Measurements from ENCODE around the gene NUCB1. TPM values are rescaled to one million over a fixed set of nuclear protein-coding genes. Genes with fewer than 3 reads are reported as not detected.

Gene NUCB1
- total and polyA plus RNA-seq, 9 of the 15 experiments (the other 6 are each of a cell fraction or from before 2014, with no cell fraction given), result 3.1 to 153 (median 71.7) TPM

DNA sequence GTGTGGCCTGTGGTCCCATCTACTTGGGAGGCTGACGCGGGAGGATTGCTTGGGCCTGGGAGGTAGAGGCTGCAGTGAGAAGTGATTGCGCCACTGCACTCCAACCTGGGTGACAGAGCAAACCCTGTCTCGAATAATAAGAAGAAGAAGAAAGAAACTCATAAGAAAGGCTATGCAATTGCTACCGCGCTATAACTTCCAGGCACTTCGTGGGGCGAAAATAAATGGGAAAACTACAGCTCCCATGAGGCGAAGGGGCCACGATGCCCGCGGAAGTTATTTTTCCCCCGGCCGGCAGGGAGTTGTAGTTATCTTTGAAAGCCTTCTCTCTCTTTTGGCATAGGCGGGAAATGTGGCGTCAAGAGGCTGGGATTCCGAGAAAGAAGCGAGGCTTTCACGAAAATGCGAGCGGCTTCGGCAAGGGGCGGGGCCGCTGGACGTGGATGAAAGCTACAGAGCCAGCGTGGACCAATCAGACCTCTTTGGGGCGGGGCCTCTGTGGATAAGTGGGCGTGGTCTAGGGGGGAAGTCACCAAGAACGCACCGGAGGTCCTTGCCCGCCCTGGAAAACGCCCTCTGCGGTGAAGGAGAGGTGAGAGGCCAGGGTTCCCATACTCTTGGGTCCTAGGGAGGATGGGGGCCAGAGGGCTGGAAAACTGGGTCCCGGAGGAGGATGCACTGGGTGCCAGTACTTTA is at the start of gene NUCB1 (continued):
- TF ChIP-seq JUND (IDR thresholded peaks at IDR 0.05; ENCODE audit: borderline replicate concordance, low read depth, low read length), result peak; percentile 40; the same call in 1 of the 2 replicates
- TF ChIP-seq JUND (tag; IDR thresholded peaks at IDR 0.05; ENCODE audit: borderline replicate concordance, low read depth, low read length), result peak; percentile 64; the same call in 1 of the 3 replicates
- peak; percentile 58; the same call in 1 of the 2 replicates for TF ChIP-seq PHF8 (IDR thresholded peaks at IDR 0.05; ENCODE audit: borderline replicate concordance, low read length)
- TF ChIP-seq ZKSCAN8 (CRISPR knock-in tag; IDR thresholded peaks at IDR 0.05), result no peak
- no peak for TF ChIP-seq KLF6 (CRISPR knock-in tag; IDR thresholded peaks at IDR 0.05; ENCODE audit: borderline replicate concordance)
- TF ChIP-seq SRF (CRISPR knock-in tag; IDR thresholded peaks at IDR 0.05), result peak in 1 of 2 experiments; percentile 79; a peak in 2 of 4 replicates
- TF ChIP-seq, protein P1, sequence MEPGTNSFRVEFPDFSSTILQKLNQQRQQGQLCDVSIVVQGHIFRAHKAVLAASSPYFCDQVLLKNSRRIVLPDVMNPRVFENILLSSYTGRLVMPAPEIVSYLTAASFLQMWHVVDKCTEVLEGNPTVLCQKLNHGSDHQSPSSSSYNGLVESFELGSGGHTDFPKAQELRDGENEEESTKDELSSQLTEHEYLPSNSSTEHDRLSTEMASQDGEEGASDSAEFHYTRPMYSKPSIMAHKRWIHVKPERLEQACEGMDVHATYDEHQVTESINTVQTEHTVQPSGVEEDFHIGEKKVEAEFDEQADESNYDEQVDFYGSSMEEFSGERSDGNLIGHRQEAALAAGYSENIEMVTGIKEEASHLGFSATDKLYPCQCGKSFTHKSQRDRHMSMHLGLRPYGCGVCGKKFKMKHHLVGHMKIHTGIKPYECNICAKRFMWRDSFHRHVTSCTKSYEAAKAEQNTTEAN (CRISPR knock-in tag; IDR thresholded peaks at IDR 0.05), result no peak
- TF ChIP-seq, protein P2, sequence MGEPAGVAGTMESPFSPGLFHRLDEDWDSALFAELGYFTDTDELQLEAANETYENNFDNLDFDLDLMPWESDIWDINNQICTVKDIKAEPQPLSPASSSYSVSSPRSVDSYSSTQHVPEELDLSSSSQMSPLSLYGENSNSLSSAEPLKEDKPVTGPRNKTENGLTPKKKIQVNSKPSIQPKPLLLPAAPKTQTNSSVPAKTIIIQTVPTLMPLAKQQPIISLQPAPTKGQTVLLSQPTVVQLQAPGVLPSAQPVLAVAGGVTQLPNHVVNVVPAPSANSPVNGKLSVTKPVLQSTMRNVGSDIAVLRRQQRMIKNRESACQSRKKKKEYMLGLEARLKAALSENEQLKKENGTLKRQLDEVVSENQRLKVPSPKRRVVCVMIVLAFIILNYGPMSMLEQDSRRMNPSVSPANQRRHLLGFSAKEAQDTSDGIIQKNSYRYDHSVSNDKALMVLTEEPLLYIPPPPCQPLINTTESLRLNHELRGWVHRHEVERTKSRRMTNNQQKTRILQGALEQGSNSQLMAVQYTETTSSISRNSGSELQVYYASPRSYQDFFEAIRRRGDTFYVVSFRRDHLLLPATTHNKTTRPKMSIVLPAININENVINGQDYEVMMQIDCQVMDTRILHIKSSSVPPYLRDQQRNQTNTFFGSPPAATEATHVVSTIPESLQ (CRISPR knock-in tag; IDR thresholded peaks at IDR 0.05), result no peak
- TF ChIP-seq HDAC3 (IDR thresholded peaks at IDR 0.05; ENCODE audit: borderline replicate concordance, partially characterized antibody), result peak; percentile 13
- TF ChIP-seq ARID1B (IDR thresholded peaks at IDR 0.05), result peak; percentile 32; the same call in 1 of the 2 replicates
- peak; percentile 46 for TF ChIP-seq TBP (optimal IDR thresholded peaks at IDR 0.05; ENCODE audit: low read depth, low read length)
- TF ChIP-seq ZNF140 (CRISPR knock-in tag; IDR thresholded peaks at IDR 0.05), result no peak
- peak; percentile 46 to 58; a peak in 3 of 4 replicates for TF ChIP-seq NRF1 (conservative IDR thresholded peaks at IDR 0.05 in 1 of 2, IDR thresholded peaks at IDR 0.05 in 1 of 2)
- peak; percentile 88; the same call in 1 of the 2 replicates for TF ChIP-seq RB1 (IDR thresholded peaks at IDR 0.05; ENCODE audit: low read depth)
- TF ChIP-seq RFX1 (IDR thresholded peaks at IDR 0.05), result no peak
- 0 out of 2 replicates have a peak, but pooled peaks have one; percentile 50 for TF ChIP-seq ZNF444 (CRISPR knock-in tag; IDR thresholded peaks at IDR 0.05)
- no peak for TF ChIP-seq ZNF384 (IDR thresholded peaks at IDR 0.05; ENCODE audit: low read depth, low read length)
- peak; percentile 94 for TF ChIP-seq E2F8 (IDR thresholded peaks at IDR 0.05; ENCODE audit: low read depth, partially characterized antibody)
- TF ChIP-seq PTRF (tag; IDR thresholded peaks at IDR 0.05), result 0 out of 2 replicates have a peak, but pooled peaks have one; percentile 28
